GM21528 (cell line): ENCODE measurements around the gene PROB1.
"Not testable (repeated sequence)": the region's sequence is repeated elsewhere in the genome, so short reads cannot be mapped to it uniquely, and the experiment has no call there.

Experiments used
- ATAC-seq: cut with Tn5 transposase; IDR thresholded peaks from one replicate; pipeline ENCODE4 v1.9.1; 2021; ENCODE audit warnings: mild to moderate bottlenecking, moderate library complexity; ENCODE audit not compliant: unreplicated experiment, low FRiP score

The PROB1 gene

DNA sequence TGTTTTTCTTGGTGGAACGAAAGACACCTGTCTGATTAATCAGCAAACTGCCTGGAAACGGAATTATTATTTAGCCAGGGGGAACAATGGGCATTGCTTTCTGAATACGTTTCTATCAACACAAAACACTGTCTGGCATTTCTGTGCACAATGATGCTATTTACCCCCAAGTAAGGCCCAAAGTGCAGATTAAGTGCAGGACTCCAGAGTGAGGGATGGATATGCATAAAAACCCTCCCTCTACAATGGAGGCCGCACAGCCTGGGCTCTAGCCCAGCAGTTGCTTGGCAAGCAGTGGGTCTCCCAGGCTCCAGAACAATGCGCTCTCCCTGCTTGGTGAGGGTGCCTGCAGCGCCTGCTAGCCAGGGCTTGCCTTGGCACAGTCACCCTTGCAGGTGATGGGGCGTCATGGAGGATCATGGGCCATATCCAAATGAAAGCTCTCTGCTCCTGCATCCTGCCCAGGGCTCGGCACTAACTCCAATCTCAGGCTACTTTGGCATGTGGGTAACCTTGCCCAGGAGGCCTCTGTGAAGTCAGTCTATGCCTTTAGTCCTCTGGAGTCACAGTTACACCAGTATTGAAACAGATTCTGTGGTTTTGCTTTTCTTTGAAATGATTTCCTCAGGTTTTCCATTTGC, 20.4 kb upstream of the PROB1 start:
- no peak for ATAC-seq

DNA sequence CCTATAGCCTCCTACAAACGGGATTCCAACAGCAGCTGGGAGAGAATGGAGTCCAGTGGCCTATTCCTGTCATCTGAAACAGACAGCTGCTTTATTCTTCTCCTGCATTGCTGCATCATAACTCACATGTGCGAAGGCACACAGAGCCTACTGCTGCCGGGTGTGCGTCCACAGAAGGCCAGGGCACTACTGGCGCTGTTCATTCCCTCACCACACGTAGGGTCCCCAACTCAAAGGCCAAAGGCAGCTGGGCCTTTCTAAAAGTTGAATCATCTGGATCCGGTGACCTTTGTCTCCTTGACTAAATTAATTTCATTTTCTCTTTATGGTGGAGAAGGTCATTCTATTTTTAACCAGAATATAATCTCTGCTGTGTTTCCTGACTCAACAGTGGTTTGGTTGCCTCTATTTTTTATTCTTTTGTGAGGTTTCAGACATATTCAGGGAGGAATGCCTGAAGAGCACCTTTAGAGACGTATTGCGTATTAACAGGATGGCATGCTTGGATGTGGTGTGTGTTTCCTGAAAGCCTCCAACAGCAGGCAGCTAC, 19.8 kb upstream of the PROB1 start:
- no peak for ATAC-seq

DNA sequence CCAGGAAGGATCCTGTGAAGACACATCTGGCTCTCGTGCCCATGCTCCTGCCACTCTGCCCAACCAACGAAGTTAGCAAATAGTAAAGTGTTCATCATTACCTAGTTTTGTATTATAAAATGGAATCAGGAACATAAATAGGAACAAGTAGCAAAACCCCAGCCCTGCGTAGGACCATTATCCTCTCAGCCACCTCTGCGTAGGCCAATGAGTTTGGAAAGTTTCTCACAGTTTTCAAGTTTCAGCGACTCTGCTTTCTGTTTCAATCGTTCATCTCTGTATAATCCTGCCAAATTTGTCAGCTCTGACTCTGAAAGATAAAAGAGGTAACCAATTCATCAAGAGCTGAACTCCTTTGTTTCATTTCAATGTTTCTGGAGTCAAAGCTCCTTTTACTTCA, 19.1 kb upstream of the PROB1 start:
- ATAC-seq = no peak

DNA sequence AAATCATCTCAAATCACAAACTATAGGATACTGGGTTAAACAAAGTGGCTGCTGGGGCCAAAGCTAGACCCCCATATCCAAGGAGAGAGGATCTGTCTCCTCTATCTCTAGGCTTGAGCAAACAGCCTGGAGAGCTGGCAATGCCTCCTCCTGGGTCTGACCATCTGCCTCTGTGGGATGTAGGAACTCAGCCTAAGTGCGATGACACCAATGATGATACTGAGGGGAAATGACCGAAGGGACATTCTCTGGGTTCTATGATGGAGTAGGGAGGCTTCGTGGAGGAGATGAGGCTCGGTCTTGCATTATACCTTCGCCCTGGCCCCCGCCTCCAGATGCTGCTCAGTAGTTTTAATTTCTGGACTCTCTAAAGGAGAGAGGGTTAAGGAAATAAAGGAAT, 18.2 kb upstream of the PROB1 start:
- no peak for ATAC-seq

DNA sequence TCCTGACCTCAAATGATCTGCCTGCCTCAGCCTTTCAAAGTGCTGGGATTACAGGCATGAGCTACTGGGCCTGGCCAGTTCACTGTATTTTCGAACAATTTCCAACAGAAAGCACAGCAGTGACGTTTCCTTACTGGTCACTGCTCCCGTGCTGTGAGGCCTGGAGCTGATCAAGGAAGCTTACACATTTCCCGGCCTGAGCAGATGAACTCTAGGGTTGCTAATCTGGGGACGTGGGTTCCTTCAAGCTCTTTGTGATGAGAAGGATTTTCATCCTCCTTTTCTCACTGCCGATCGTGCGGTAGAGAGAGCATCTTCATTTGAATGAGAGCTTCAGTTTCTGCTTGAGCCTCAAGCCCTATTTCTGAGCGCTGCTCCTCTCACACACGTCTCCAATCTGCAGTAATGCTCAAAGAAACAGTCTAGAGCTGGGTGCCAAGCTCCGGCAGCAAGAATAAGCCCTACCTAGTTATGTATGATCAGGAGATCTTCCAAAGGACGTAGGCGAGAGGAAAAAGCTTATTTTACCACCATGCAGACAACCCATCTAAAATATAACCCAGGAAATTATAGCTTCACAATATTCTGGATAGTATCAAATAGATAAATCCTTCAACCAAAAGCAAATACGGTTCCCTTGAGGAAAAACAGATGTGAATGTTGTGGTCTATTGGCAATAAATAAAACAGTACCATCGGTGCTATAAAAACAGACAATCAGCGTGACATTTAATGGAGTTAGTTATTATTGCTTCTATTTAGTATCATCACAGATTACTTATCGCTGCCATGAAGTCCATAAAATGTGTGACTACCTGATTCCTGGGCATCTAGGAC, 16.3 kb upstream of the PROB1 start:
- ATAC-seq = no peak

DNA sequence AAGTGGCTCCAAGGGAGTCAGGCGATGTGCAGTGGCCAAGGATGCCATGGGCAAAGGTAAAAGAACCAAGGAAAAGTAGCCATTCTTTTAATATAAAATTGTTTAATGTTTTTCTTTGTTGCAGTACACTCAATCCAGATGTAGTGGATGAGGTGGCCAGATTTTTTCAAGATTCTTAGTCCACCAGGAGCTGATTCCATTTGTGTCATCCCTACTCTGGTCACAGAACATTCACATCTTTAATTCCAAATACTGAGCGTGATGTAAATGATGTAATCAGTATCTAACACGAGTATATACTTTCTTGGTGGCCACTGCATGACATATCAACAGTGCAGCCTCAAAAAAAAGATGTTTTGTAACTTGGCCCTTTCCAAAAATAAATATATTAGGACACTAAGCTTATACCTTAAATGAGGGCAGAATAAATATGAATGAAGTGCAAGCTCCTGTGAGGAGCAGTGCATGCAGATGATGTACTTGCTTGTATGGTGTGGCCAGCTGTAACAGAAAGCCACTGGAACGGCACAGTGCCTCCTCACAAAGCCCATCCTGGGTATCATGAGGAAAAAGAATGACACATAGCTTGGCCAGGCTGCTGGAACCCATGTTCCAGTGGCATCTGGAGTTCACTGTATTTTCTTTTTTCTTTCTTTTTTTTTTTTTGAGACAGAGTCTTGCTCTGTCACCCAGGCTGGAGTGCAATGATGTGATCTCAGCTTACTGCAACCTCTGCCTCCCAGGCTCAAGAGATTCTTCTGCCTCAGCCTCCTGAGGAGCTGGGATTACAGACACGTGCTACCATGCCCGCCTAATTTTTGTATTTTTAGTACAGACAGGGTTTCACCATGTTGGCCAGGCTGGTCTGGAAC, 15.5 kb upstream of the PROB1 start:
- ATAC-seq = no peak

DNA sequence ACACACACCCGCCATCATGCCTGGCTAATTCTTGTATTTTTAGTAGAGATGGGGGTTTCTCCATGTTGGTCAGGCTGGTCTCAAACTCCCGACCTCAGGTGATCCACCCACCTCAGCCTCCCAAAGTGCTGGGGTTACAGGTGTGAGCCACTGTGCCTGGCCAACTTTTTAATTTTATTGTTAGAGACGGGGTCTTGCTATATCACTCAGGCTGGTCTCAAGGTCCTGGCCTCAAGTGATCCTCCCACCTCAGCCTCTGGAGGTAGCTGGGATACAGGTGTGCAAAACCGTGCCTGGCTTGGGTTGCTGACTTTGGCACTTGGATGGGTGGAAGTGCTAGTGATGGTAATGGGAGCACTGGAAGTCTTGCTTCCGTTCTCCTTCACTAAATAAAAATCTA, 14.2 kb upstream of the PROB1 start:
- not testable (repeated sequence) for ATAC-seq

DNA sequence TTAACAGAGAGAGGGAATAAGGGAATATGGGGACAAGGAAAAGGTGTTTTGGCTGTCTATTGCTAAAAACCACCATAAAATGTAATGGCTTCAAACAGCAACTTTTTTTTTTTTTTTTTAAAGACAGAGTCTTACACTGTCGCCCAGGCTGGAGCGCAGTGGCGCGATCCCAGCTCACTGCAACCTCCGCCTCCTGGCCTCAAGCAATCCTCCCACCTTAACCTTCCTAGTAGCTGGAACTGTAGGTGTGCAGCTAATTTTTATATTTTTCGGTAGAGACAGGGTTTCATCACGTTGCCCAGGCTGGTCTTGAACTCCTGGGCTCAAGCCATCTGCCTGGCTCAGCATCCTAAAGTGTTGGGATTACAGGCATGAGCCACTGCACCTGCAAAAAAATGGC, 13.3 kb upstream of the PROB1 start:
- no peak for ATAC-seq

DNA sequence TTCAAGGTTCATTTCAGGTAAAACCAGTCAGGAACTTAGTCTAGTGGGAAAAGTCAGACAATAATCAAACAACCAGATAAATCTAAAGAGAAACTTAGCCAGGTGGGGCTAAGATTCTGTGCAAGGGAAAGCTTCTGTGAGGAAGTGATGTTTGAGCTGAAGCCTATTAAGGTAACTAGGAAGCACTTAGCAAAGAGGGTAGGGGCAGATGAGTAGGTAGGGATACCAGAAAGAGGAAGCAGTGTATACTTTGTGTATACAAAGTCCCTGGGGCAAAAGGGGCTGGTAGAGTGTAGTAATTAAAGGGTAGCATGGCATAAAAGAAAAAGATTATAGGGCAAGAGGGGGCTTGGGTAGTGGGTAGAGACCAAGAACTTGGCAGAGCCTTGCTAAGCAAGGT, 12.6 kb upstream of the PROB1 start:
- ATAC-seq = no peak

DNA sequence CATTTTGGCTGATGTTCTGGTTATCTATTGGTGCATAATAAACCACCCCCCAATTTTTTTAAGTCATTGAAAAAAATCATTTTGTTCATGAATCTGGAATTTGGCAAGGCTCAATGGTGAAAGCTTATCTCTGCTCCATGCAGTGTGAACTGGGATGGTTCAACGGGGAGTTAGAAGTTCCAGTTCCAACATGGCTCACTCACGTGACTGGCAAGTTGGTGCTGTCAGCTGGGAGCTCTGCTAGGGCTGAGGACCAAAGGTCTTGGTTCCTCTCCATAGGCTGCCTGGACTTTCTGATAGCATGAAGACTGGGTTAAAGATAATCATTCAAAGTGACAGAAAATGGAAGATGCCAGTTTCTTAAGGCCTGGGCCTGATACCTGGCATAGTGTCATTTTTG, 12.1 kb upstream of the PROB1 start:
- ATAC-seq = no peak

DNA sequence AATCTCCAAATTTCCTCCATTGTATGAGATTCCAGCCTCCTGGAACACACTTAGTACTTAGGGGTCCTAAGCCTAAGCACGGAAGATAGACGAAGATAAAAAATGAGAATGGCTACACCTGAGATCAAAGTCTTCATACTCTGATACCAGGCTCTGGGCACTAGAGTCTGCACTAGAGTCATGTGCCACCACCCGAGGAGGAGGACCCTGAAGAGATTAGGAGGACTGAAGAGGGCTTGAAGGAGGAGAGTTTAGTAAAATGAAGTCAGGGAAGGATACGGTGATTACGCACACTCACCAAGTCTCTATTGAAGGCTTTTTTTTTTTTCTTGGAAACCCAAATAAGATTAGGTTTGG, 9.6 kb upstream of the PROB1 start:
- no peak for ATAC-seq

DNA sequence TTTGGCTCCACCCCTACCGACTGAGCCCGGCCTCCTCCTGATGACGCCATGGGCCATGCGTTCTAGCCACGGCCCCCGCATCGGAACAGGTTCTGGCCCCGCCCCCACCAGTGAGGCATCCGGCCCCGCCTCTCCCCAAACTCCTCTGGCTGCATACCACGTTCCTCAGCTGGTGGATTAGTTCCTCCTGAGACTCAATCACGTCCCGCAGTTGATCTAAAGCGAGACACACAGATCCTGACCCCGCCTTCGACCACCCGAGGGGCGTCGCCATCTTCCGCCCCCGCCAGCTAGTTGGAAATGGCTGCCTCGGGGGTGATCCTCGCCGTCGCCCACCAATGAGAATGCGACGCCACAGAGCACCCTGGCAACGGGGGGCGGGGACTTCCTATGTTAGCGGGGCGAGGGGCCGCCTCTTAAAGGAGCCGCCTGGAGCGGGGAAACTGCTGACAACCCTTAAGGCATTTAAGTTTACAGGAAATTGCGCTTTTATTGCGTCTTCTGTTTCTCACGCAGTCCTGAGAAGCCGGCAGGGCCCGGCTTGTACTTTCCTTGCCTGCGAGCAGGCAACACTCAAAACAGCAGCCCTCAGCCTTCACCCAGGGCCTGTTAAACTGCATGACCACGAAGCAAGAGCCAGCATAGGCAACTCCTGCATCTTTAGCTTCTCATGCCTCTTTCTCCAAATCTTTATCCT, 9.0 kb upstream of the PROB1 start, which contains the start of gene SPATA24:
SPATA24 (minus strand) TSS at position 303 of the 697 bp plus-strand sequence; CDS start at position 274, 29 bp downstream.
- peak; percentile 84 for ATAC-seq

DNA sequence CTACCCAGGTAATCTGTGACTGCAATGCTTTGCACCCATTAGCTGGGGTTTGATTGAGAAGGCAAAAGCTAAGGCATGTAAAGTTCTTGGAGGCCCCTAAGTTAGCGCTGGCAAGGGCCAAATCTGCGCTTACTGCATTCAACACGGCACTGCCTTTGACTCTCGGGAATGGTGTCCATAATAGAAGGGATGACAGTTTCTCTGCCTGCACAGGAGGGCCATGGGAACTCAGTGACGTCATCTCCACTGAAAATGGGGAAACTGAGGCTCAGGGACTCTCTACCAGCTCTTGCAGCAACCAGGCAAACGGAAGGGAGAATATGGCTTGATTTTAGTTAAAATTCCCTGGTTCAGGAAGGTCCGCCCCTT, 8.5 kb upstream of the PROB1 start:
- ATAC-seq = peak; percentile 0

DNA sequence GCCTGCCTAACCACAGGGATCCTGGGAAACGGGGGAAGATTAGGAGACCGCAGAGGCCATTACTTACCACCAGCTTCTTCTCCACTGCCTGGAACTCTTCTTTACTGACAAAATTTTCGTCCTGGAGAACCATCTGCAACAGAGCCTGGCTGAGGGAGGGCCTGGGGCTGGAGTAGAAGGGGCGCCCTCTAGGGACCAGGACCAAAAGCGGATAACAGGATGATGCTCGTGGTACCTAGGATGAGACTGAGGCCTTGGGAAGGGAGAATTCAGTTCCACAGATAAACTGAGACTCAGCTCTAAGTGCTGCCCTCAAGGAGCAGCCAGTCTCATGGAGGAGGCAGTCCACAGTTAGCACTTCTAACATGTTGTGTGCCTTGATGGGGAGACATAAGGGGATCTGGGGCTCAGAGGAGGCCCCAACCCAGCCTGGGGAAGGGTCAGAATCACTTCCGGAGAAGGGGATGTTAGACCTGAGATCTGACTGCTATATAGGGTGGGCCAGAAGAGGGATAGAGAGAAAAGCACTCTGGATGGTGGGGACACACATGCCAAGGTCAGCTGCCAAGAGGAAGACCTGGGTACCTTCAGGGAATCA, 7.8 kb upstream of the PROB1 start:
- no peak for ATAC-seq

DNA sequence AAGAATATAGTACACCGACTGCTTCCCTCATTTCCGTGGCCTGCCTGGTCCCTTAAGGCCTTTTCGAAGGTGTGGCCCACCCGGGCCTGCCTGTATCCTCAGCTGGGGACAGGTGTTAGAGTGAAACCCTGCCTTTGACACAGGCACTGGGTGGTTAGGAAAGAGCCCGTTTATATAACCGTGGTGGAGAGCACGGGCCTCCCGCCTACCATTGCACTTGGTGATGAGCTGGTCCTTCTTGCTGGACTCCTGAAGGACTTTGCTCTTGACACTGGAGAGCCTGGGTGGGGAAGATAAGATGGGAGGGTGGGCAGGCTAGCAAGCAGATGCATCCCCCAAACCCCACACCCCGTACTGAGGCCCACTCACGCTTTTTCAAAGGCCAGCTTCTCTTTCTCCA, 6.6 kb upstream of the PROB1 start:
- no peak for ATAC-seq

DNA sequence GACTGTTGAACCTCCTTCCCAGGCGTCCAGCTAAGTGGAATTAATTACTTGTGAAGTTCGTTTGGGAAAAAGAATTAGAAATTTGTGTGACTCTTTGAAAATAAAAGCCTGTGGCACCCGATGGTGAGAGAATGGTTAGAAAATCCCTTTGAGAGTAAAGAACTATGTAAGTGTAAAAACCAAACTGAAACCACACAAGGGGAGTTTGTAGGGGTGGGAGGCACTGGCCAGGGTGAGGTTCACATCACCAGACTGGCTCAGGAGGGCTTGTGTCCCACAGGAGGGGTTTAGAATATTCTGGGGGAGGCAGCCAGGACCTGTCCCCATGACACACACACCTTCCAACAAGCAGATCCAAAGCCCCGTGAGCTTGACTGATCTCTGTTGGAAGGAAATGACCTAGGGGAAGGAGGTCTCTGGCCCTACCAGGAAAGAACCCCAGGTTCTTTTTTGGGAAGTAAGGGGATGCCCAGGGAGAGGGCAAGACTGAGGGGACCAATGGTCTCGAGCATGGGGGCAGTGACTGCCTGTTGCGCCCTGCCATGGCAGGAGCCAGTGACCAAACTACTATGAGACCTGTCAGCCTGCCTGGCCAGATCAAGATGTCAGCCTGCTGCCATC, 4.7 kb upstream of the PROB1 start:
- ATAC-seq = no peak

DNA sequence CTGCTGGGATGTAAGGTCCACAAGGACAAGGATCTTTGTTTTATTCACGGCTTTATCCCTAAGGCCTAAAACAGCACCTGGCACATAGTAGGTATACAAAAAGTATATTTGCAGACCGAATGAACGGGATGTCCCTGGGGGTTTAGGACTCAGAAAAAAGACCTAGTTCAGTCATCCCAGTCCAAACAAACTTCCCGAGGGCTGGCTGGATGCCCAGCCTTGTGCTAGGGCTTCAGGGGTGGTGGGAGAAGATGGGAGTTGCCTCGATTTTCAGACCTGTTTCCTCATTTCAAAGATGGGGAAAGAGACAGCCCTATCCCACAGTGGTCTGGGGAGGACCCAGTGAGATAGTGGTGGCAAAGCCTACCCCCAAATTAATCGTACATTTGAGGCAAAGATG, 3.0 kb upstream of the PROB1 start:
- no peak for ATAC-seq

DNA sequence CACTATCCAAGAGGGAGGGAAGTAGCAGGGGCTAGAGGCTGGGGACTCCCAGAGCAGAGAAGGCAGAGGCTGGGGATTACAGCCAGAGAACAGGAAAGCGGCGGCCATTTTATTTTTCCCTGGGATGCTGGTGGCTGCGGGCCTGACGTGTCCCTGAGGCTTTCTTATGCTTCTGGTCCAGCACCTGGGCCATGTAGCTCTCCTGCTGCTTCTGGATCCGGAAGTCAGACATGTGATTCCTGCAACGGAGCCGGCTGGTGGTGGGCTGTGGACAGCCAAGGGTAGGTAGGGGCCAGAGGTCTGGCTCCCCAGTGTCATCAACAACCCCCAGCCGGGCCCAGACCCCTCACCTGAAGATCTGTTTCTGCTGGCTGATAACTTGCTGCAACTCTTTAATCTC, 1.8 kb upstream of the PROB1 start:
- ATAC-seq = no peak

DNA sequence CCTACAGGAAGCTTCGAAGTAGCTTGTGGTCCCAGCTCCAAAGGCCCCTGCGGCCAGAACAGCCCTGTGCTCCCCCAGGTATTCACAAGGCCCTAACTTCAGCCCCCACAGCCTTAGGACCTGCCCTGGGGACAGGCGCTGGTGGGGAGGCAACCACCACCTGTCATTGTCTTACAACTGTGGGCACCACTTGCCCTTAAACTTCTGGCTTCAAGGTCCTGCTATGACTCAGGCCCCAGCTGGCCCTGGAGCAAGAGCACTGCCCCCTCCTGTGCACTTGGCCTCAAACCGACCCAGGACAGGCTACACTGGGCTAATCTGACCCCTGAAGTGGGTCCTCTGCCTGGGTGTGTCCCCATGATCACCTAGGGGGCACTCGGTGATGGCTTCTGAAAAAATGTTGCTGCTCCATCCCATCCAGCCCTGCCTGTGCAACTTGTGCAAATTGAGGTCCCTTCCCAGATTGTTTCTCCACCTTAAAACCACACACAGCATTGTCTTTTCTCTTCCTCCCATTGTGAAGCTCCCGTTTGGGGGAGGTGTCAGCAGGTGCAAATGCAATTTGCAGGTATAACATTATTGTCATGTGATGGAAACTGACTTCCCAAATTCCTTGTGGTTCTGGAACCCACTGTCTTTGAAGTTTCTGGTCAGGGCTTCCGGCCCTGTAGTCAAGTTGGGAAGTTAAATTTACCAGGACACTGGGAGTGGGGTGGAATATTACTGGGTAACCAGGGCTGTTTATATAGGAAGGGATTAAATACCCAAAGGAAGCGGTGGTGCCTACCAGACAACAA, 1.1 kb upstream of the PROB1 start:
- no peak for ATAC-seq
